GM19239 (cell line): ENCODE results near the gene CHKA.

ENCODE experiments used
- DNase-seq: peaks from one replicate; pipeline ENCODE4 v3.0.0; 2011; ENCODE audit warnings: low spot score; ENCODE audit not compliant: insufficient read length
- FAIRE-seq: peaks from 2 replicates; lab custom pipeline; 2011; peaks lifted over from hg19 to GRCh38; lab: Jason Lieb, UNC

CHKA gene

DNA sequence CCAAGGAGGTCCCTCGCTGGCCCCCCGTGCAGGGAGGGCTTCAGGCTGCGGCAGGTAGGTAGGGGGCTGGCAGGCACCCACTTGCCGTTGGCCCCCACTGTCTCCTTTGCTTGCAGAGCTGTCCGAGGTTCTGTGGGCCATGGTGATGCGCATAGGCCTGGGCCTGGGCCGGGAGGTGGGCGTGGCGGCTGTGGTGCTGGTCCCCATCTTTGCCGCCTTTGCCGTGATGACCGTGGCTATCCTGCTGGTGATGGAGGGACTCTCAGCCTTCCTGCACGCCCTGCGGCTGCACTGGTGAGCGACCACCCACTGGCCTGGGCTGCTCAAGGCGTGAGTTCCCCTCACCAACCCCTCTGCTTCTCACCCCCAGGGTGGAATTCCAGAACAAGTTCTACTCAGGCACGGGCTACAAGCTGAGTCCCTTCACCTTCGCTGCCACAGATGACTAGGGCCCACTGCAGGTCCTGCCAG lies 70.8 kb downstream of the CHKA start:
- no peak for DNase-seq
- FAIRE-seq, result no peak

DNA sequence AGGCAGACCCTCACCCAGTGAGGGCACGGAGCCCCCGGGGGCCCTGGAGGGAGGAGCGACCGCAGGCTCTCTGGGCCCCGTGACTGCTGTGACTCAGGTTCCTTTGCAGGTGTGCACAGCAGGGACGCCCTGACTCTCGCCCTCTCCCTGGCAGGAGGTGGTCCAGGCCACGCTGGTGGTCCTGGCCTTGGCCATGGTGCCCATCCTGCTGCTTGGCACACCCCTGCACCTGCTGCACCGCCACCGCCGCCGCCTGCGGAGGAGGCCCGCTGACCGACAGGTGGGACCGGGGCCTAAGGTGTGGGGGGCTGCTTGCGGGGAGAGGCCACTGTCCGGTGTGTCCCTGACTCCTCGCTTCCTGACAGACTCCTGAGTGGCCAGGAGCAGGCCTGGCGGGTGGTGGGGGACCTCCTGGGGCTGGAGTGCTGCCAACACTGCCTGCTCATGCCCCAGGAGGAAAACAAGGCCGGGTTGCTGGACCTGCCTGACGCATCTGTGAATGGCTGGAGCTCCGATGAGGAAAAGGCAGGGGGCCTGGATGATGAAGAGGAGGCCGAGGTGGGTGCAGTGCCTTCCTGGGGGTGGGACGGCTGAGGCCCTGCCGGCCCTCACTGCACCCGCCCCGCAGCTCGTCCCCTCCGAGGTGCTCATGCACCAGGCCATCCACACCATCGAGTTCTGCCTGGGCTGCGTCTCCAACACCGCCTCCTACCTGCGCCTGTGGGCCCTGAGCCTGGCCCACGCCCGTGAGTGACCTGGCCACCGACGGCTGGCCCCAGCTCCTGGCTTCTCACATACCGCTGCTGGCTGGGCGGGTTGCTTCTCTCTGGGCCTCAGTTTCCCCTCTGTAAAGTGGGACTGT lies 71.4 kb downstream of the CHKA start:
- DNase-seq (no peak), FAIRE-seq (no peak)

DNA sequence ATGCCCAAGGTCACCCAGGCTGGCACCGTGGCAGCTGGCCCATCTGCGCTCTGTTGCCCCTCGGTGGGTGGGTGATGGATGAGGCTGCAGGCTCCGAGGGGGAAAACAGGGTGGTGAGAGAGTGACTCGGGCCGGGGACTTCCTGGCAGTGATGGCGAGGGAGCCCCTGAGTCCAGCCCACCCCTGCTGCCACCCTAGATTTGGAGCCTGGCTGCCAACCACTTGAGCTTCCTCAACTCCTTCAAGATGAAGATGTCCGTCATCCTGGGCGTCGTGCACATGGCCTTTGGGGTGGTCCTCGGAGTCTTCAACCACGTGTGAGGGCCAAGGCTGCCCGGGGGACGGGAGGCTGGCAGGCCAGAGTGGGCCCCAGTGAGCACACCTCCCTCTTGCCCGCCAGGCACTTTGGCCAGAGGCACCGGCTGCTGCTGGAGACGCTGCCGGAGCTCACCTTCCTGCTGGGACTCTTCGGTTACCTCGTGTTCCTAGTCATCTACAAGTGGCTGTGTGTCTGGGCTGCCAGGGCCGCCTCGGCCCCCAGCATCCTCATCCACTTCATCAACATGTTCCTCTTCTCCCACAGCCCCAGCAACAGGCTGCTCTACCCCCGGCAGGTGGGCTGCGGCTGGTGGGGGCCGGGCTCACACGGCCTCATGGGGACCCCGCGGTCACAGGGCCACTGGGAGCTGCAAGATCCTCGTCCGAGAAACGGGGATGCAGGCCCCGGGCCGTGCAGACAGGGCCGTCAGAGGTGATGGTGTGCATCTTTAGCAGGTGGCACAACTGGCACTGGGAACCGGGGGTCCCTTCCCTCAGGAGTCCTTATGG lies 72.3 kb downstream of the CHKA start:
- FAIRE-seq, result no peak

DNA sequence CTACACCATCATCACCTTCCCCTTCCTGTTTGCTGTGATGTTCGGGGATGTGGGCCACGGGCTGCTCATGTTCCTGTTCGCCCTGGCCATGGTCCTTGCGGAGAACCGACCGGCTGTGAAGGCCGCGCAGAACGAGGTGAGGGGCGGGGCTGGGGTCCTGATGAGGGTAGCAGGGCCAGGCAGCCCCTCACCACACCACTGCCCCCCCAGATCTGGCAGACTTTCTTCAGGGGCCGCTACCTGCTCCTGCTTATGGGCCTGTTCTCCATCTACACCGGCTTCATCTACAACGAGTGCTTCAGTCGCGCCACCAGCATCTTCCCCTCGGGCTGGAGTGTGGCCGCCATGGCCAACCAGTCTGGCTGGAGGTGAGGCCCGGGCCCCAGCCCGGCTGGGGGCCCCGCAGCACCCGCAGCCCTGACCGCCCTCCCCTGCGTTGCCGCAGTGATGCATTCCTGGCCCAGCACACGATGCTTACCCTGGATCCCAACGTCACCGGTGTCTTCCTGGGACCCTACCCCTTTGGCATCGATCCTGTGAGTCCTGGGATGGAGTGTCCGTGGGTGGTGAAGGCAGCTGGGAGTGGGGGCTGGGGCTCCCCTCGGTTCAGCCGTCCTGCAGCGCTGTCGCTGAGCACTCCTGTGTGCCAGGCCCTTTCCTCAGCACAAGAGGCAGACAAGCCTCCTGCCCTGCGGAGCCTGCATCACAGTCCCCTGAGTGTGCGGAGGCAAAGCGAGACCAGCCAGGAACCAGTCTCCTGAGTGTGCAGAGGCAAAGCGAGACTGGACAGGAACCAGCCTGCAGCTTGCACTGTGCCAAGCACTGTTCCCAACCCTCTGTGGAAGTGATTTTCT lies 73.5 kb downstream of the CHKA start:
- DNase-seq (no peak), FAIRE-seq (no peak)

More for the DNA sequence above, 72.3 kb downstream of the CHKA start:
- DNase-seq, result no peak

DNA sequence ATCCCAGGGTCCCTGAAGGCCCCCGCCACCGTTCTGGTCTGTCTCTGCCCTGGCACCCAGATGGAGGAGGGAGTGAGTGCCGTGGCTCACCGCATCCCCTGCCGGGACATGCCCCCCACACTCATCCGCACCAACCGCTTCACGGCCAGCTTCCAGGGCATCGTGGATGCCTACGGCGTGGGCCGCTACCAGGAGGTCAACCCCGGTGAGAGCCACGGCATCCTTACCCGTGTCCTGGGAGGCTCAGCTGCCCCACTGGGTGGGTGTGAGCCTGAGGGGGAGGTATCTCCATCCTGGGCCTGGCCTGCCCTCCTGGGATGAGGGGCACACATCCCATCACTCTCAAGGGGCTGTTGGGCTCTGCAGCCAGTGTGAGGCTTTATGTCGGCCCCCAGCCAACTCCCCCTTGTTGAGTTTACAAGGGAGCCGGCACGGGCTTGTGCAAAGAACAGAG lies 76.3 kb downstream of the CHKA start:
- no peak for FAIRE-seq
- DNase-seq, result no peak

DNA sequence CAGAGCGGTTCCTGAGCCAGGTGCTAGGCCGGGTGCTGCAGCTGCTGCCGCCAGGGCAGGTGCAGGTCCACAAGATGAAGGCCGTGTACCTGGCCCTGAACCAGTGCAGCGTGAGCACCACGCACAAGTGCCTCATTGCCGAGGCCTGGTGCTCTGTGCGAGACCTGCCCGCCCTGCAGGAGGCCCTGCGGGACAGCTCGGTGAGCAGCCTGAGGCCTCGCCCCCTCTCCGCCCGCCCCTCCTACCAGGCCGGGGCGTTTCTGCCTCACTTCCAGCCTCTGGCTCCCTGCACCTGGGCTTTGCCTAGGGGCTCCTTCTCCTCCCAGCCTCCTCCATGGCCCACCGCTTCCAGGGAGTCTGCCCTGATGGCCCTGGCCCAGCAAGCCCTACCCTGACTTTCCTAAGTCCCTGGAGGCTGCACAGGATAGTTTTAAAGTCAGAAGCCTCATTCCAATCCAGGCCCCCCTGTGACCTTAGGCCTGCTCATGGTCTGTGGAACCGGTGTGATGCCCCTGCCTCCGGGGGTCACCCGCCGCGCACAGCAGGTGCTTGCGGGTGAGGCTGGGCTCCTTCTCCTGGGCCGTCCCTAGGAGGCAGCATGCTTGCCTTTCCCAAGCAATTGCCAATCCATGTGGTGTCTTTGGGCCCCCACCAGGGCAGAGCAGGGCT lies 76.9 kb downstream of the CHKA start:
- DNase-seq (no peak), FAIRE-seq (no peak)

DNA sequence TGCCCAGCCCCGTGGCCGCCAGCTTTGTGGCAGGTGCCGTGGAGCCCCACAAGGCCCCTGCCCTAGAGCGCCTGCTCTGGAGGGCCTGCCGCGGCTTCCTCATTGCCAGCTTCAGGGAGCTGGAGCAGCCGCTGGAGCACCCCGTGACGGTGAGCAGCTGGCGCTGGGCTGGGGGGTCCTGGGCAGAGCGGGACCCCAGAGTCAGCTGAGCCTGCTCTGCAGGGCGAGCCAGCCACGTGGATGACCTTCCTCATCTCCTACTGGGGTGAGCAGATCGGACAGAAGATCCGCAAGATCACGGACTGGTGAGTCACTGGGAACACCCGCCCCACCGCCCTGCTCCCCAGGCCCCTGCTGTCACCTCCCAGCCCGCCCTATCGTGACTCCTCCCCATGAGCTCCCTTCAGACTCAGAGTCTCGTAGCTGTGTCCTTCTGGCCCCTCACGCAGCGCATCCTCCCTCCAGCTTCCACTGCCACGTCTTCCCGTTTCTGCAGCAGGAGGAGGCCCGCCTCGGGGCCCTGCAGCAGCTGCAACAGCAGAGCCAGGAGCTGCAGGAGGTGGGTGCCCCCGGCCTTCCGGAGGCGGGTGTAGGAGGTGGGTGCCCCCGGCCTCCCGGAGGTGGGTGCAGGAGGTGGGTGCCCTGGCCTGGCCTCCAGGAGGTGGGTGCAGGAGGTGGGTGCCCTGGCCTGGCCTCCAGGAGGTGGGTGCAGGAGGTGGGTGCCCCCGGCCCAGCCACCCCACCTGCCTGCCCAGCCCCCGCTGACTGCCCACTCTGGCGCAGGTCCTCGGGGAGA lies 77.6 kb downstream of the CHKA start:
- FAIRE-seq, result no peak
- no peak for DNase-seq

GRCh38 chr11:68043029-68043348 lies 78.2 kb downstream of the CHKA start:
- FAIRE-seq, result no peak
- no peak for DNase-seq

DNA sequence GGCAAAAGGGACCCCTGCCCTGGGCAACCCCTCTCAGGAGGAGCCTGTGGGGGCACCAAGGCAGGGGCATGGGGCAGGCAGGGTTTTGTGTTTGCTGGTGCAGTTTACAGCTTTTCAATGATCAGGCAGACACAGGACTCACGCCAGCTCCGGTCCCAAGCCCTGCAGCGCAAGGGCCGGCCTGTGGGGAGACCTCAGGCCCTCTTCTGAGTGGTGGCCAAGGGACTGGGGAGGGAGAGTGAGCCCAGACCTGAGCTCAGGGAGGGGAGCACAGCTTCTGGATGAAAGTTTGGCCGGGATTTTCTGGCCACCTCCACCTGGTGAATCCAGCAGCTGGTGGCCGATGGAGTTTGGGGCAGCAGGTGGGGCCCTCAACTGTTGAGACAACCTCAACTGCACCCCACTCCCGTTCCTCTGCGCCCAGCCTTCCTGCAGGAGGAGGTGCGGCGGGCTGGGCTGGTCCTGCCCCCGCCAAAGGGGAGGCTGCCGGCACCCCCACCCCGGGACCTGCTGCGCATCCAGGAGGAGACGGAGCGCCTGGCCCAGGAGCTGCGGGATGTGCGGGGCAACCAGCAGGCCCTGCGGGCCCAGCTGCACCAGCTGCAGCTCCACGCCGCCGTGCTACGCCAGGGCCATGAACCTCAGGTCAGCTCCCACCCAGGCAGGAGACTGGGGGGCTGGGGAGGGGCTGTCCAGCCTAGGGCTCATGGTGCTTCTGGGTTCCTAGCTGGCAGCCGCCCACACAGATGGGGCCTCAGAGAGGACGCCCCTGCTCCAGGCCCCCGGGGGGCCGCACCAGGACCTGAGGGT lies 78.8 kb downstream of the CHKA start:
- FAIRE-seq (no peak), DNase-seq (no peak)

- DNase-seq, result no peak
- FAIRE-seq, result no peak
These were observed 79.5 kb downstream of the CHKA start for GRCh38 chr11:68041617-68042218.

- FAIRE-seq, result no peak
- no peak for DNase-seq
These were observed 80.1 kb downstream of the CHKA start for GRCh38 chr11:68040957-68041591.

DNA sequence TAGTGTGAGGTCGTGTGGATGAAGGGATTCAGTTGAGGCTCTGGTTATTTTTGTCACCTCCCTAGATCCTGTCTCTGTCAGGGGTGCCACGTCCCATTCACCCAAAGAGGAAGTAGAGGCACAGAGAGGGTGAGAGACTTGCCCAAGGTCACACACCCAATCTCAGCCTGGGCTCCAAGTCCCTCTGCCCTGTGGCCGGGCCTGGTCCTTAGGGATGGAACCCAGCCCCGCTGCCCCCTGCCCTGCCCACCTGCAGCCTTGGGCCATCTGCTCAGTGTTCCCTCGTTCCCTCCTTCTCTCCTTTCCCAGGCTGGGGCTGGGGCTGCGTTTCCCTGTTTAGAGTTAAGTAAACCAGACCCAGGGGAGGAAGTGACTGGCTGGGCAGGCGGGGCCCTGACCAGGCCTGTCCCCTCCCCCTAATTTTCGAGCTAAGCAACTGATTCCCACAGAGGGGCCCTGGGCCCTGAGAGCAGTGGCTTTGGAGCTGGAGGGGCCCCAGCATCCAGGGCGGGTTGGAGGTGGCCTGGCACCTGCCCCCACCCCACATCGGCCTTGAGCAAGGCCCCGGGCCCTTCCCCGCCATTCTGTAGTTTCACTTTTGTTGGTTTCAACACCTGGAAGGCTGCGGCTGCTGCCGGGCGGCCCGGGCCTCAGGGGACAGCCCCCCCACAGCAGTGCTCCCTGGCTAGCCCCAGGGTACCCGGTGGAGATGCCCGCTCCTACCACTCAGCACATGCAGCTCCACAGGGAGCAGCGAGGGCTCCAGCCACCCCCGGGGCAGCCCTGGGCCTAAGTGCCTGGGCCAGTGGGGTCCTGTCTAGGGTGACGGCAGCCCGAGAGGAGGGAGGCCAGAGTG lies 80.9 kb downstream of the CHKA start:
- DNase-seq (peak; percentile 97), FAIRE-seq (peak; percentile 90)

DNA sequence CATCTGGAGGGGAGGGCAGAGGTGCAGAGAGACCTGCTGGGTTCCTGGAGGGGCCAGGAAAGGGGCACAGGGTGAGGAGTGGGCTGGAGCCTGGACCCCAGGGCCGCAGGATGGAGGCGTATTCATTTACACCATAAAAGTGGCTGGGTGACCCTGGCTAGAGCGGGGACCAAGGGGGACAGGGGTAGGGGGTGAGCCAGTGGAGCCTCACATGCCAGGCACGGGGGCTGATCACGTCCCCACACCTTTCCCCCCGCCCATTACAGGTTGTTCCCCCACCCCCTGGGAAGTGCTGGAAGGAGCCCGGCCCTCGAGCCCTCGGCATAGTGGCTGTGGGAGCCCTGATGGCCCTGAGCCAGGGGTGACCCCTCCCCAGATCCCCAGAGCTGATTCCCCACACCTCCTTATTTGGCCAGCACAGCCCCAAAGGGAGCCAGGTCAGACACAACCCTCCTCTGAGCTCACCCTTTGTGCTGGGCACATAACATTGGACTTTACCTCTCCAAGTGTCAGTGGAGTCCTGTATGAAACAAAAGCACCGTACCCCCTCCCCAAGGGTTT lies 81.6 kb downstream of the CHKA start:
- DNase-seq (no peak), FAIRE-seq (peak; percentile 8)

DNA sequence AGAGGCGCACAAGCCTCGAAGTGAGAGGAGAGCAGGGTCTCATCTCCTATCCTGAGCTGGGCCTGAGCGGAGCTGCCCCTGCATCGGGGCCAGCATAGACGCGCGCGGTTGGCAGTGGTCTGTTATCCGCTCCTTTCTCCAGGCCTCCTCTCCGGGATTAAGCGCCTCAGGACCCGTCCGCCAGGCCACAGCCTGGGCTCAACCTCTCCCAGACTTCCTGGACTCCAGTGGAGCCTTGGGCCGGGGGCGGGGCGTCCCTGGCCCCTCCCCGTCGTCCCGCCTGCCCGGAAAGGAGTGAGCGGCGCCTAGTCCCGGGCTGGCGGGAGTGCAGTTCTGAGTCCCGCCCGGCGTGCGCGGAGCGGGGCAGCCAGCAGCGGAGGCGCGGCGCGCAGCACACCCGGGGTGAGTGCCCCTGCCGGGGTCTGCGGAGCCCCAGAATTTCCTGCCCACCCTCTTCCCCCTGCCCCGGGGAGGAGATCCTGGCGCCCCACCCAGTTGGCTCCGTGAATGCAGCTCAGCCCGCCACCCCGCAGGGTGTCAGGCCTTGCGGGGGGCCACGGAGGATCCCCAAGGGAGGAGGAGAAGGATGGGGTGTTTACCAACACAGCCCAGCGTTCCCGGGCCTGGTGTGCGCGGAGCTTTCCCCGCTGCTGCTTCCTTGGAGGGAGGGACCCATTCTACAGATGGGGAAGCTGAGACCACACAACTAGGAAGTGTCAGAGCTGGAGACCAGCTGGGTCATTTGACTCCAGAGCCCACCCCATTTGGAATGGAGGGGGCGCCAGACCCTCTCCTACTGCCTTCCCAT lies 82.3 kb downstream of the CHKA start, which contains the start of gene TCIRG1:
TSS of gene TCIRG1 (plus strand) at position 308 of the 808 bp plus-strand sequence. CDS start 2,247 bp downstream, outside the sequence.
- peak; percentile 33 for FAIRE-seq
- peak; percentile 90 for DNase-seq

DNA sequence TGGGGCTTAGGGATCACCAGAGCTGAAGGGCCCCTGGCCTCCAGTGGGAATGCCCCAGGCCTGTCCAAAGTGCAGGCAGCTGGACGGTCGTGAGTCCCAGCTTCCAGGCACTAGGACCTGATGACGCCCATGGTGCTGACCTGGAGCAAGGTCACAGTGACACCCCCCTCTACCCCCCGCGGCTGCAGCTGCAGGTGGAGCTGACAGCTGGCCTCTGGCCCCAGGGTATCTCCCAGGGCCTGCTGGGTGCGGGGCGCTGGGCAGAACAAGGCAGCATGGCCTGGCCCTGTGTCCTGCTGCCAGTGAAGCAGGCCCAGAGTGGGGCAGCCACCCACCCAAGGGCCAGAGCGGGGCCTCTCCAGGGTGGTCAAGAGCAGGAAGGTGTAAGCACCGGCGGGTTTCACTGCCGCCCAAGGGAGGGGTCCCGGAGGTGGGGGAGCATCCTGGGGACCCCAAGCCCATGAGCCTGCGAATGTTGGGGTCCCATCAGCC lies 82.9 kb downstream of the CHKA start:
- no peak for FAIRE-seq
- no peak for DNase-seq
